Mucosa of rectum (tissue), 2 donors: Measurements from ENCODE around the gene GRM4.

Experiments used
- H3K27ac ChIP-seq, 2 donors: one replicate each; pipeline ENCODE4 v1.7.0; 2013; ENCODE audit warnings: inconsistent platforms in 2 of 2, low read depth in 2 of 2, low read length in 2 of 2
- H3K27me3 ChIP-seq, 2 donors: one replicate each; pipeline ENCODE4 v1.7.0; 2013; ENCODE audit warnings: low read length in 2 of 2; ENCODE audit not compliant: control insufficient read depth in 2 of 2, insufficient read depth in 2 of 2
- H3K36me3 ChIP-seq, 2 donors: one replicate each; pipeline ENCODE4 v1.7.0; 2013; ENCODE audit warnings: low read length in 2 of 2; ENCODE audit not compliant: control insufficient read depth in 2 of 2, insufficient read depth in 2 of 2
- H3K4me1 ChIP-seq, 2 donors: one replicate each; pipeline ENCODE4 v1.7.0; 2013; ENCODE audit warnings: low read length in 2 of 2, mild to moderate bottlenecking in 1 of 2; ENCODE audit not compliant: control insufficient read depth in 2 of 2, insufficient read depth in 2 of 2
- H3K4me3 ChIP-seq, 2 donors: one replicate each; pipeline ENCODE4 v1.7.0; 2013; ENCODE audit warnings: low read length in 2 of 2
- H3K9ac ChIP-seq, 2 donors: one replicate each; pipeline ENCODE4 v1.7.0; 2013; ENCODE audit warnings: low read length in 2 of 2, low read depth in 1 of 2, mild to moderate bottlenecking in 1 of 2
- H3K9me3 ChIP-seq, 2 donors: one replicate each; pipeline ENCODE4 v1.7.0; 2013; ENCODE audit warnings: low read length in 2 of 2; ENCODE audit not compliant: control insufficient read depth in 2 of 2
- donor health status: healthy.
- donor health status: Normal muscosa, but diverticular disease.

The GRM4 gene

GRCh38 chr6:34149452-34149810 lies 3.5 kb upstream of the GRM4 start:
- Histone ChIP-seq H3K4me1 (peaks cover 2 to 7% of the 10 kb centered on the region in 2 donors), H3K27ac (no peak overlapping the region), H3K9me3 (no peaks in the 10 kb centered on the region), H3K9ac (no peak overlapping the region), H3K4me3 (no peak overlapping the region), H3K36me3 (no peaks in the 10 kb centered on the region), H3K27me3 (peaks cover 25 to 66% of the 10 kb centered on the region in 2 donors)

- H3K4me1 ChIP-seq = peaks cover 3 to 11% of the 10 kb centered on the region in 2 donors
- no peak overlapping the region for H3K9ac ChIP-seq
- H3K27ac ChIP-seq = no peak overlapping the region
- H3K27me3 ChIP-seq = peaks cover 26 to 66% of the 10 kb centered on the region in 2 donors
- H3K4me3 ChIP-seq = no peak overlapping the region
- no peaks in the 10 kb centered on the region for H3K36me3 ChIP-seq
- H3K9me3 ChIP-seq = no peaks in the 10 kb centered on the region
Measured at GRCh38 chr6:34148631-34149451, 3.0 kb upstream of the GRM4 start.

GRCh38 chr6:34147906-34148630 lies 2.2 kb upstream of the GRM4 start:
- no peaks in the 10 kb centered on the region for H3K36me3 ChIP-seq
- H3K9me3 ChIP-seq = no peaks in the 10 kb centered on the region
- H3K4me1 ChIP-seq = peaks cover 6 to 15% of the 10 kb centered on the region in 2 donors
- H3K27me3 ChIP-seq = peaks cover 30 to 68% of the 10 kb centered on the region in 2 donors
- no peak overlapping the region for H3K4me3 ChIP-seq
- no peak overlapping the region for H3K27ac ChIP-seq
- no peak overlapping the region for H3K9ac ChIP-seq

GRCh38 chr6:34146801-34147592 lies 1.1 kb upstream of the GRM4 start:
- H3K36me3 ChIP-seq = no peaks in the 10 kb centered on the region
- no peak overlapping the region for H3K9ac ChIP-seq
- H3K4me1 ChIP-seq = peaks cover 6 to 15% of the 10 kb centered on the region in 2 donors
- no peak overlapping the region for H3K4me3 ChIP-seq
- H3K27me3 ChIP-seq = peaks cover 39 to 72% of the 10 kb centered on the region in 2 donors
- no peaks in the 10 kb centered on the region for H3K9me3 ChIP-seq
- H3K27ac ChIP-seq = no peak overlapping the region

GRCh38 chr6:34145161-34146020 lies 496 bp downstream of the GRM4 start:
- no peak overlapping the region for H3K9ac ChIP-seq
- no peaks in the 10 kb centered on the region for H3K36me3 ChIP-seq
- H3K4me3 ChIP-seq = peak overlapping the region in 1 of 2 donors; percentile 26
- peaks cover 47 to 76% of the 10 kb centered on the region in 2 donors for H3K27me3 ChIP-seq
- H3K9me3 ChIP-seq = no peaks in the 10 kb centered on the region
- peaks cover 6 to 15% of the 10 kb centered on the region in 2 donors for H3K4me1 ChIP-seq
- H3K27ac ChIP-seq = no peak overlapping the region

GRCh38 chr6:34144581-34145160 lies 1.2 kb downstream of the GRM4 start:
- Histone ChIP-seq H3K27me3 (peaks cover 52 to 74% of the 10 kb centered on the region in 2 donors), H3K4me1 (peaks cover 6 to 15% of the 10 kb centered on the region in 2 donors), H3K4me3 (no peak overlapping the region), H3K27ac (no peak overlapping the region), H3K9me3 (no peaks in the 10 kb centered on the region), H3K36me3 (no peaks in the 10 kb centered on the region), H3K9ac (no peak overlapping the region)

GRCh38 chr6:34143884-34144580 lies 1.9 kb downstream of the GRM4 start:
- peaks cover 51 to 74% of the 10 kb centered on the region in 2 donors for H3K27me3 ChIP-seq
- H3K4me1 ChIP-seq = peaks cover 6 to 15% of the 10 kb centered on the region in 2 donors
- no peak overlapping the region for H3K9ac ChIP-seq
- H3K27ac ChIP-seq = no peak overlapping the region
- no peak overlapping the region for H3K4me3 ChIP-seq
- H3K36me3 ChIP-seq = no peaks in the 10 kb centered on the region
- no peaks in the 10 kb centered on the region for H3K9me3 ChIP-seq

GRCh38 chr6:34143196-34143883 lies 2.5 kb downstream of the GRM4 start:
- Histone ChIP-seq H3K36me3 (no peaks in the 10 kb centered on the region), H3K9ac (no peak overlapping the region), H3K9me3 (no peaks in the 10 kb centered on the region), H3K27me3 (peaks cover 51 to 70% of the 10 kb centered on the region in 2 donors), H3K27ac (no peak overlapping the region), H3K4me3 (no peak overlapping the region), H3K4me1 (peaks cover 6 to 15% of the 10 kb centered on the region in 2 donors)
